ENCODE data around the gene CAMKMT. TPM values are rescaled to one million over a fixed set of nuclear protein-coding genes. Genes with fewer than 3 reads are reported as not detected.

CAMKMT gene
- total and polyA plus RNA-seq, 7 donors, result 6.1 to 15.6 (median 11.6) TPM

- no peak for DNase-seq
- Histone ChIP-seq H3K9me3 (no peaks in the 10 kb centered on the region), H3K4me1 (peaks cover 0 to 11% (median 5%) of the 10 kb centered on the region in 4 donors), H3K27me3 (no peaks in the 10 kb centered on the region), H3K4me3 (no peak overlapping the region), H3K27ac (no peak overlapping the region), H3K36me3 (peaks cover 9 to 69% (median 16%) of the 10 kb centered on the region in 4 donors)
- intact Hi-C loops (cut with DNase I), result no loop called here
- TF ChIP-seq CTCF (IDR thresholded peaks at IDR 0.05) (no peak), POLR2AphosphoS5 (IDR thresholded peaks at IDR 0.05) (no peak), EP300 (IDR thresholded peaks at IDR 0.05) (no peak), POLR2A (IDR thresholded peaks at IDR 0.05) (no peak)
- 85 to 90% methylated on average over 1 of the region's 1 CpG for WGBS, 2 donors
Observed at GRCh38 chr2:44342854-44343253, 18.9 kb upstream of the CAMKMT start.

- Histone ChIP-seq H3K27me3 (no peaks in the 10 kb centered on the region), H3K4me1 (peaks cover 0 to 29% (median 18%) of the 10 kb centered on the region in 4 donors), H3K9me3 (no peaks in the 10 kb centered on the region), H3K4me3 (no peak overlapping the region), H3K27ac (peak overlapping the region in 3 of 4 donors; percentile 22 to 63 (median 57)), H3K36me3 (peaks cover 0 to 23% (median 4%) of the 10 kb centered on the region in 4 donors)
- no peak for DNase-seq
- WGBS, 2 donors, result 76 to 89% methylated on average over 2 of the region's 2 CpGs
- no peak for TF ChIP-seq EP300 (IDR thresholded peaks at IDR 0.05)
- TF ChIP-seq POLR2A (IDR thresholded peaks at IDR 0.05), result no peak
- no peak for TF ChIP-seq CTCF (IDR thresholded peaks at IDR 0.05)
- no peak for TF ChIP-seq POLR2AphosphoS5 (IDR thresholded peaks at IDR 0.05)
- intact Hi-C loops (cut with DNase I), result no loop called here
Observed at GRCh38 chr2:44347526-44347925, 14.2 kb upstream of the CAMKMT start.

DNA sequence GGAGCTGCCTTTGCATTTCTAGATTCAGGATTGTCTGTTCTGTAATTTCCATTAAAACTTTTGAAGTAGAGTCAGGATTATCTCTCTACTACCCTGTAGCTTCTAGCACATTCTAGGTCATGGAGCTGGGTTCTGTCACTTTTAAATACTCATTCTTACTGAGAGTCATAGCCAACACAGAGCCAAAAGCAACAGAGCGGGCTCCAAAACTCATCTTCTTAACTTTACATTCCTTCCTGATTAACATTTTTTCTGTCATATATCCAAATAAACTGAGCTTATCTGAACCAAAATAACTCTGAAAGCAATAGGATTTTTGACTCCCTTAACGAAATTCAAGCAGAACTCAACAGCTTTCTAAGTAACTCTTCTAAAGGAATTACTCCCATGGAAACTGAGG lies 13.3 kb upstream of the CAMKMT start:
- peaks cover 0 to 14% (median 3%) of the 10 kb centered on the region in 4 donors for H3K36me3 ChIP-seq
- DNase-seq, result no peak
- intact Hi-C loops (cut with DNase I), result no loop called here
- H3K4me1 ChIP-seq, result peaks cover 0 to 29% (median 18%) of the 10 kb centered on the region in 4 donors
- TF ChIP-seq CTCF (IDR thresholded peaks at IDR 0.05), result no peak
- TF ChIP-seq POLR2A (IDR thresholded peaks at IDR 0.05), result no peak
- TF ChIP-seq EP300 (IDR thresholded peaks at IDR 0.05), result no peak
- no peak for TF ChIP-seq POLR2AphosphoS5 (IDR thresholded peaks at IDR 0.05)
- 79 to 82% methylated on average over 2 of the region's 2 CpGs for WGBS, 2 donors
- no peak overlapping the region for H3K4me3 ChIP-seq
- H3K9me3 ChIP-seq, result no peaks in the 10 kb centered on the region
- H3K27me3 ChIP-seq, result no peaks in the 10 kb centered on the region
- H3K27ac ChIP-seq, result peak overlapping the region in 3 of 4 donors; percentile 22 to 63 (median 57)

- intact Hi-C loops (cut with DNase I), result no loop called here
- Histone ChIP-seq H3K4me1 (peaks cover 0 to 29% (median 18%) of the 10 kb centered on the region in 4 donors), H3K27me3 (no peaks in the 10 kb centered on the region), H3K36me3 (peaks cover 0 to 10% (median 2%) of the 10 kb centered on the region in 4 donors), H3K27ac (no peak overlapping the region), H3K9me3 (no peaks in the 10 kb centered on the region), H3K4me3 (no peak overlapping the region)
- TF ChIP-seq CTCF (IDR thresholded peaks at IDR 0.05) (no peak), POLR2AphosphoS5 (IDR thresholded peaks at IDR 0.05) (no peak), EP300 (IDR thresholded peaks at IDR 0.05) (no peak), POLR2A (IDR thresholded peaks at IDR 0.05) (no peak)
- no peak for DNase-seq
- WGBS, 2 donors, result 97 to 99% methylated on average over 10 of the region's 10 CpGs
Observed at GRCh38 chr2:44349506-44349905, 12.2 kb upstream of the CAMKMT start.

DNA sequence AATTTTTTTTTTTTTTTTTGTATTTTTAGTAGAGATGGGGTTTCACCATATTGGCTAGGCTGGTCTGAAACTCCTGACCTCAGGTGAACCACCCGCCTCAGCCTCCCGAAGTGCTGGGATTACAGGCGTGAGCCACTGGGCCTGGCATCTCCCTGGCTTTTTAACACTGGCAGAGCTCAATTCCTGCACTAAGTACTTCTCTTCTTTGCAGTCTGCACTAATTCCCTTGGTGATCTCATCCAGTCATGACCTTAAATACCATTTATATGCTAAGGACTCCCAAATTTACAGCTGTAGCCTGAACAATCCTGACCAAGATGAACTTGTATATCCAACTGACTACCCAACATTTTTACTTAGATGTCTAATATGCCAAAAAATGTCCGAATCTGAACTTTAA lies 10.7 kb upstream of the CAMKMT start:
- no peak for TF ChIP-seq CTCF (IDR thresholded peaks at IDR 0.05)
- TF ChIP-seq POLR2AphosphoS5 (IDR thresholded peaks at IDR 0.05), result no peak
- no peak for TF ChIP-seq EP300 (IDR thresholded peaks at IDR 0.05)
- TF ChIP-seq POLR2A (IDR thresholded peaks at IDR 0.05), result no peak
- Histone ChIP-seq H3K27ac (peak overlapping the region in 2 of 4 donors; percentile 4 to 32), H3K36me3 (no peaks in the 10 kb centered on the region), H3K9me3 (no peaks in the 10 kb centered on the region), H3K4me1 (peaks cover 0 to 29% (median 18%) of the 10 kb centered on the region in 4 donors), H3K4me3 (no peak overlapping the region), H3K27me3 (no peaks in the 10 kb centered on the region)
- DNase-seq, result no peak
- intact Hi-C loops (cut with DNase I), result no loop called here
- WGBS, 2 donors, result 81 to 85% methylated on average over 4 of the region's 4 CpGs
